Small intestine (tissue), 7 donors: ENCODE data around the gene GLIS1. TPM values are rescaled to one million over a fixed set of nuclear protein-coding genes. Genes with fewer than 3 reads are reported as not detected.
"Not testable (repeated sequence)": the region's sequence is repeated elsewhere in the genome, so short reads cannot be mapped to it uniquely, and the experiment has no call there.

ENCODE experiments used
- DNase-seq, 2 donors: peaks; one replicate each; pipeline versions ENCODE4 v3.0.0 to v3.0.0-alpha.2; 2013
- FAIRE-seq: peaks from 2 replicates; lab custom pipeline; 2012; peaks lifted over from hg19 to GRCh38; lab: Jason Lieb, UNC
- H3K27ac ChIP-seq, 3 donors: one replicate each; pipeline ENCODE4 v1.5.1; 2013; ENCODE audit warnings: low read length in 2 of 3, mild to moderate bottlenecking in 2 of 3, control low read depth in 1 of 3, inconsistent platforms in 1 of 3, low read depth in 1 of 3, moderate library complexity in 1 of 3
- H3K27me3 ChIP-seq, 3 donors: one replicate each; pipeline ENCODE4 v1.6.1; 2013; ENCODE audit warnings: low read length in 3 of 3, inconsistent platforms in 1 of 3; ENCODE audit not compliant: control insufficient read depth in 3 of 3, insufficient read depth in 3 of 3
- H3K36me3 ChIP-seq, 3 donors: one replicate each; pipeline ENCODE4 v1.6.1; 2013; ENCODE audit warnings: low read length in 3 of 3, inconsistent platforms in 1 of 3, low read depth in 1 of 3, mild to moderate bottlenecking in 1 of 3, moderate library complexity in 1 of 3; ENCODE audit not compliant: control insufficient read depth in 3 of 3, insufficient read depth in 2 of 3
- H3K4me1 ChIP-seq, 3 donors: one replicate each; pipeline ENCODE4 v1.6.1; 2013; ENCODE audit warnings: low read length in 2 of 3, inconsistent platforms in 1 of 3, low read depth in 1 of 3, mild to moderate bottlenecking in 1 of 3, moderate library complexity in 1 of 3; ENCODE audit not compliant: control insufficient read depth in 3 of 3, insufficient read depth in 2 of 3
- H3K4me3 ChIP-seq, 3 donors: one replicate each; pipeline ENCODE4 v1.5.1; 2013; ENCODE audit warnings: low read length in 3 of 3, control low read depth in 1 of 3, inconsistent platforms in 1 of 3, low read depth in 1 of 3, mild to moderate bottlenecking in 1 of 3, moderate library complexity in 1 of 3
- H3K9me3 ChIP-seq, 2 donors: one replicate each; pipeline ENCODE4 v1.6.1; 2013; ENCODE audit warnings: low read depth in 1 of 2, low read length in 1 of 2; ENCODE audit not compliant: control insufficient read depth in 2 of 2, insufficient read depth in 1 of 2
- WGBS, 3 donors: extraction: QIAGEN DNeasy Blood & Tissue Kit; methylation state at CpG; one replicate each; pipeline ENCODE4 v1.1.7; 2013; 5-methylcytosine and 5-hydroxymethylcytosine counted together
- polyA plus RNA-seq, 4 donors: library from polyadenylated mRNA; stranded (reverse) in 3 of 4; unstranded in 1 of 4; fragments of 200-250 nt in 3 of 4; fragments of 120-200 nt in 1 of 4; gene quantifications; one replicate each; pipeline versions ENCODE4 v1.2.1 to v1.2.3, GENCODE V29; 2013
- donor health status: healthy with polysubstance abuse.
- donor health status: control.
- donor health status: control.
- donor health status: Bipolar disorder and iron deficiency.
- donor health status: healthy.

Gene GLIS1
- polyA plus RNA-seq, 4 donors: 0.19 to 0.50 TPM; not detected in 2

DNA sequence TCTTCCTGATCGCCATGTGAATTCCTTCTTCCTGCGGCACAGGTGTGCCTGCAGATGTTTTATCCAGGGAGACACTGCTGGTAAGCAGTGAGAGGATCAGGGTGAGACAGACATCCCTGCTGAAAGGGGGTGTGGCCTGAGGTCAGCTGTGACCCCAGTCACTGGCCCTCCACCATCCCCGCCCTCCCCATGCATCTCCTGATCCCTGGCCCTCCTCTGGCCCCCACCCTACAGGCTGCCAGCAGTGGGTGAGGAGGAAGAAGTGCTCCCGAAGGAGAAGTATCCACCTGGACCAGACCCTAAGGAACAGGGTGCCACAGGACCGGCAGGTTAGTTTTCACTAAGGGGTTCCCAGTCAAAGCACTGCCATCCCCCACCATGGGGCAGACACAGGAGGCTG is 85.3 kb downstream of the GLIS1 start:
- DNase-seq: no peak
- no peaks in the 10 kb centered on the region for H3K36me3 ChIP-seq
- H3K27me3 ChIP-seq: peaks cover 0 to 2% (median 0%) of the 10 kb centered on the region in 3 donors
- no peaks in the 10 kb centered on the region for H3K4me1 ChIP-seq
- WGBS, 3 donors: 58 to 80% (median 79%) methylated on average over 5 of the region's 5 CpGs
- no peak overlapping the region for H3K4me3 ChIP-seq
- FAIRE-seq: no peak
- no peaks in the 10 kb centered on the region for H3K9me3 ChIP-seq
- H3K27ac ChIP-seq: no peak overlapping the region

DNA sequence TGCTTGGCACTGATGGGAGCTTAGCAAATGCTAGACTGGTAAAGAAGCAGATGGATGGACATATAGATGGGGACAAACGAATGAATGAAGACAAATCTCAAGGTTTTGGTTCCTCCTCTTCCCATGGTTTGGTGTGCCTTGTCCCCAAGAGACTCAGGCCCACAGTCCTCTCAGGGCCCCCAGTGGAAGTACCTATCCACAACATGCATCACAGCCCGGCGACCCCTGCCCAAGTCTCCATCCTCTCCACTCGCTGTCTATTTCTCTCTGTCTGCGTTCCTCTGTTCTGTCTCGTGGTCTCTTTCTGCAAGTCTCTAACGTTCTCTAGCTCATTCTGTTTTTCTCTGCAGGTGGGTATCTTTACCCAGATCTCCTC is 85.8 kb downstream of the GLIS1 start:
- H3K27me3 ChIP-seq: peaks cover 0 to 2% (median 0%) of the 10 kb centered on the region in 3 donors
- FAIRE-seq (no peak), DNase-seq (no peak)
- no peaks in the 10 kb centered on the region for H3K36me3 ChIP-seq
- WGBS, 3 donors: 71 to 76% (median 72%) methylated on average over 7 of the region's 7 CpGs
- no peaks in the 10 kb centered on the region for H3K9me3 ChIP-seq
- no peaks in the 10 kb centered on the region for H3K4me1 ChIP-seq
- no peak overlapping the region for H3K27ac ChIP-seq
- no peak overlapping the region for H3K4me3 ChIP-seq

DNA sequence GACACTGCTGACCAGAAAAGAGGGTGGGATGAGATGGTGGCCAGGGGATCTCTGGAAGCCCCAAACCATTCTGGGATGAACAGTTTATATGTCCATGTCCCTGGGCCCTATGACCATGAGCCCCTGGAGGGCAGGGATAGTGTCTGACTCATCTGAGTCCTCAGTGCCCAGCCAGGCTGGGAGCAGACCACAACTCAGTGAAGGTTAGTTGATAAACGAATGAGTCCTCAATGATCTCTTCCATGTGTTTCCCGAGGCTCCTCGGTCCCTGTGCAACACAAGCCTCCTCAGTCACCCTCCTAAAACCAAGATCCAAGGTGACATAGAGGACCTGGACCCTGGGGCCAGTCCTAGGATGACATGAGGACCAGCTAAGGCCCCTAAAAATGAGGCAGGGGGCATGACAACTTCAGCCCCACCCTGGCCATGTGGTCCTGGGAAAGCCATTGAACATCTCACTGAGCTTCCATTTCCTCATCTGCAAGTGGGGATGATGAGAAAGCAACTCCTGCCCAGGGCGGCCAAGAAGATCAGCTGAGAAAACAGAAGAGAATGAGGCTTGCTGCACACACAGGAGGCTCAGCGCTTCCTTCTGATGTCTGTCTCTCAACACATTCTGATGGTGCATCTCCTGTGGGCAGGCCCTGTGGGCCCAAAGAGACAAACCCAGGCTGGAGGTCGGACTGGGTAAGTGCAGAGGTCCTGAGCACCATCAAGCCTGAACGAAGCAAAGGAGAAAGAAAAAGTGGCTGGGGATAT is 86.3 kb downstream of the GLIS1 start:
- Histone ChIP-seq H3K36me3 (no peaks in the 10 kb centered on the region), H3K4me3 (no peak overlapping the region)

DNA sequence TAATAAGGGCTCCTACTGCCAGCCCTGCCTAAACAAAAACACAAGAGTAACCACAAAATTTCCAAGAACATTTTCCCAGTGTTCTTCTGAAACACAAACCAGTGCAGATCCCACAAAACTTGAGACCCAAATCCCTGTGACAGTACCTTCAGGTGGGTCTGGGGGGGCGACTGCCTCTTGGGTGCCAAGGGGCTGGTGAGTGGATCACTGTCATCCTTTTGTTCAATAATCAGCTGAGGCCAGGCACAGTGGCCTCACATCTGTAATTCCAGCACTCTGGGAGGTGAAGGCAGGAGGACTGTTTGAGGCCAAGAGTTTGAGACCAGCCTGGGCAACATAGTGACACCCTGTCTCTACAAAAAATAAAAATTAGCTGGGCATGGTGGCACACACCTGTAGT is 87.6 kb downstream of the GLIS1 start:
- Histone ChIP-seq H3K27me3 (no peaks in the 10 kb centered on the region), H3K36me3 (no peaks in the 10 kb centered on the region), H3K9me3 (no peaks in the 10 kb centered on the region), H3K4me3 (no peak overlapping the region), H3K4me1 (no peaks in the 10 kb centered on the region), H3K27ac (no peak overlapping the region)
- FAIRE-seq: no peak
- WGBS, 3 donors: 68 to 88% (median 69%) methylated on average over 1 of the region's 1 CpG
- DNase-seq: no peak

More for the DNA sequence above, 86.3 kb downstream of the GLIS1 start:
- Histone ChIP-seq H3K27ac (no peak overlapping the region), H3K4me1 (no peaks in the 10 kb centered on the region), H3K9me3 (no peaks in the 10 kb centered on the region), H3K27me3 (peaks cover 0 to 2% (median 0%) of the 10 kb centered on the region in 3 donors)
- 67 to 83% (median 73%) methylated on average over 7 of the region's 7 CpGs for WGBS, 3 donors
- DNase-seq: no peak
- no peak for FAIRE-seq

DNA sequence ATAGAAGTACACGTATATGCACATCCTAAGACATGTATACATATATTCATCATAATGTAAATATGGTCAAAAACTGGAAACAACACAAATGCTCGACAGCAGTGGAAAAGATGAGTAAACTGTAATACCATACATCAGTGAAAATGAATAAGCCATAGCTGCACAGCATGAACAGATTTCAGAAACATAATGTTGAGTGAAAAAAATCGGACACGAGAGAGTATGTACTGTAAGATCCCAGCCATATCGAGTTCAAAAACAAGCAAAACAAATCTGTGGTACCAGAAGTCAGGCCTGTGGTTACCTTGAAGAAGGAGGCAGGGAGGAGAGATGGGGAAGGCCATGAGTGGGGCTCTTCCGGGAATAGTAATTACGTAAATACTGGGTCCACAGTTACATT is 90.4 kb downstream of the GLIS1 start:
- no peaks in the 10 kb centered on the region for H3K36me3 ChIP-seq
- H3K27me3 ChIP-seq: no peaks in the 10 kb centered on the region
- no peak overlapping the region for H3K4me3 ChIP-seq
- FAIRE-seq (no peak), DNase-seq (no peak)
- H3K9me3 ChIP-seq: no peaks in the 10 kb centered on the region
- WGBS, 3 donors: 78 to 79% (median 79%) methylated on average over 7 of the region's 7 CpGs
- no peak overlapping the region for H3K27ac ChIP-seq
- no peaks in the 10 kb centered on the region for H3K4me1 ChIP-seq

DNA sequence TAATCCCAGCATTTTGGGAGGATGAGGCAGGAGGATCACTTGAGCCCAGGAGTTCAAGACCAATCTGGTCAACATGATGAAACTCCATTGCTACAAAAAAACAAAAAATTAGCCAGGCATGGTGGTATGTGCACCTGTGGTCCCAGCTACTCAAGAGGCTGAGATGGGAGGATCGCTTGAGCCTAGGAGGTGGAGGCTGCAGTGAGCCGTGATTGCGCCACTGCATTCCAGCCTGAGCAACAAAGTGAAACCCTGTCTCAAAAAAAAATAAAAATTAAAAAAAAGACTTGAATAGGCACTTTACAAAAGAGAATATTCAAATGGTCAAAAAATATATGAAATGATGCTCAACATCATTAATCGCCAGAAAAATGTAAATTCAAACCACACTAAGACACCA is 91.0 kb downstream of the GLIS1 start:
- not testable (repeated sequence) for H3K27ac ChIP-seq, H3K36me3 ChIP-seq, DNase-seq, FAIRE-seq, H3K27me3 ChIP-seq, H3K9me3 ChIP-seq, H3K4me3 ChIP-seq, H3K4me1 ChIP-seq
- WGBS, 3 donors: 91 to 92% (median 92%) methylated on average over 4 of the region's 4 CpGs

DNA sequence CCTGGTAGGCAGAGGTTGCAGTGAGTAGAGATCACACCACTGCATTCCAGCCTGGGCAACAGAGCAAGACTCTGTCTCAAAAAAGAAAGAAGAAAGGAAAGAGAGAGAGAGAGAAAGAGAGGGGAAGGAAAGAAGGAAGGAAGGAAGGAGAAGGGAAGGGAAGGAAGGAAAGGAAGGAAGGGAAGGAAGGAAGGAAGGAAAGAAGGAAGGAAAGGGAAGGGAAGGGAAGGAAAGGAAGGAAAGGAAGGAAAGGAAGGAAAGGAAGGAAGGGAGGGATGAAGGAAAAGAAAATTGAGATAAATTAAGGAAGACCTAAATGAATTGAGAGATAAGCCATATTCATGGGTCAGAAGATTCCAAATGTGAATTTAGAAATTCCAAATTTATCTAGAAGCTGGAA is 92.2 kb downstream of the GLIS1 start:
- H3K27ac ChIP-seq: no peak overlapping the region
- DNase-seq: no peak
- no peaks in the 10 kb centered on the region for H3K36me3 ChIP-seq
- no peaks in the 10 kb centered on the region for H3K4me1 ChIP-seq
- H3K27me3 ChIP-seq: no peaks in the 10 kb centered on the region
- no peak for FAIRE-seq
- H3K9me3 ChIP-seq: no peaks in the 10 kb centered on the region
- no peak overlapping the region for H3K4me3 ChIP-seq

DNA sequence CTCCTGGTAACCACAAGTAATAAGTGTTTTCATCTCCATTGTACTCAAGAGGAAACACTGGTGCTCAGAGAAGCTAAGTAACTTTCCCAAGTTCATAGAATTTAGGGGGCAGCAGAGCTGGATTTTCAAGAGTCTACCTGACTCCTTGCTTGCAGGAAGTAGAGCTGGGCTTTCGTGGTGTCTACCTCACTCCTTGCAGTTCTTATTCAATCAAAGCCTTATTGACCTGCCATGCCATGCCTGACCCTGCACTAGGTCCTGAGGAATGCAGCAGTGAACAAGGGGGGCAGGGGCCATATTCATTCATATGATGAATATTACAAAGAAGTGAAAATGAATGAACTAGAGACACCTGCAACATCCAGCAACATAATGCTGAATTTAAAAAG is 93.3 kb downstream of the GLIS1 start:
- Histone ChIP-seq H3K4me3 (no peak overlapping the region), H3K4me1 (no peaks in the 10 kb centered on the region), H3K27me3 (no peaks in the 10 kb centered on the region), H3K27ac (no peak overlapping the region), H3K36me3 (no peaks in the 10 kb centered on the region), H3K9me3 (no peaks in the 10 kb centered on the region)
- DNase-seq: no peak
- FAIRE-seq: no peak
- 78 to 81% (median 81%) methylated on average over 1 of the region's 1 CpG for WGBS, 3 donors
